Measurements from ENCODE around the gene KRTAP10-4.

- TF ChIP-seq CTCF (IDR thresholded peaks at IDR 0.05; ENCODE audit: low read depth, low read length, poor library complexity, severe bottlenecking) = no peak
- no peak for TF ChIP-seq EZH2phosphoT487 (IDR thresholded peaks at IDR 0.05; ENCODE audit: borderline replicate concordance, low read length)
These were observed 22.0 kb downstream of the KRTAP10-4 start for GRCh38 chr21:44595524-44595923.
